Common myeloid progenitor, CD34-positive (primary cell): ENCODE measurements around the gene WASF2.
A peak's percentile ranks its signal among the peaks of the same experiment; 100 is the strongest.

ENCODE experiments used
- CTCF ChIA-PET: fragments of 350-600 bp; sonication (Branson Sonifier 250); formaldehyde crosslinking; loops from one replicate; lab custom pipeline; 2021; ENCODE audit warnings: antibody characterized with exemption; lab: Charles Lee
- POLR2A ChIA-PET: fragments of 350-600 bp; sonication (Branson Sonifier 250); formaldehyde crosslinking; loops from one replicate; lab custom pipeline; 2021; ENCODE audit warnings: antibody characterized with exemption; lab: Charles Lee
- DNase-seq, 3 donors: peaks; one replicate each; pipeline versions ENCODE4 v3.0.0 to v3.0.0-alpha.2; 2013
- H3K27ac ChIP-seq, 2 experiments: 1 replicate in 1 of 2; 2 replicates in 1 of 2; pipeline ENCODE4 v1.7.0; 2013; ENCODE audit warnings: inconsistent platforms in 2 of 2, low read length in 2 of 2, mild to moderate bottlenecking in 2 of 2, low read depth in 1 of 2, moderate library complexity in 1 of 2; ENCODE audit not compliant: severe bottlenecking in 2 of 2, insufficient read depth in 1 of 2, poor library complexity in 1 of 2
- H3K27me3 ChIP-seq, 5 experiments: replicated peaks in 2 of 5; 1 replicate in 3 of 5; 2 replicates in 2 of 5; pipeline versions ENCODE4 v1.6.1 to v1.7.0; 2013; ENCODE audit warnings: low read length in 4 of 5, mild to moderate bottlenecking in 2 of 5, moderate library complexity in 2 of 5, inconsistent platforms in 1 of 5; ENCODE audit not compliant: insufficient read depth in 5 of 5, control insufficient read depth in 4 of 5
- H3K36me3 ChIP-seq, 4 experiments: 1 replicate in 2 of 4; 2 replicates in 2 of 4; pipeline versions ENCODE4 v1.6.1 to v1.7.0; 2013; ENCODE audit warnings: low read length in 3 of 4, control low read depth in 1 of 4, mild to moderate bottlenecking in 1 of 4; ENCODE audit not compliant: control insufficient read depth in 4 of 4, insufficient read depth in 4 of 4
- H3K4me1 ChIP-seq, 4 experiments: 1 replicate in 3 of 4; 2 replicates in 1 of 4; pipeline versions ENCODE4 v1.6.1 to v1.7.1; 2013; ENCODE audit warnings: low read length in 3 of 4, mild to moderate bottlenecking in 3 of 4, control low read depth in 1 of 4, inconsistent platforms in 1 of 4, moderate library complexity in 1 of 4; ENCODE audit not compliant: control insufficient read depth in 4 of 4, insufficient read depth in 4 of 4; ENCODE audit errors: control extremely low read depth in 1 of 4
- H3K4me3 ChIP-seq, 7 experiments: 1 replicate in 4 of 7; 2 replicates in 3 of 7; pipeline versions ENCODE4 v1.5.1 to v1.7.0; 2013; ENCODE audit warnings: mild to moderate bottlenecking in 7 of 7, low read length in 6 of 7, moderate library complexity in 6 of 7, inconsistent platforms in 2 of 7, low read depth in 2 of 7, control low read depth in 1 of 7; ENCODE audit not compliant: insufficient read depth in 4 of 7, control insufficient read depth in 1 of 7; ENCODE audit errors: extremely low read depth in 1 of 7
- H3K9me3 ChIP-seq, 5 experiments: 1 replicate in 4 of 5; 2 replicates in 1 of 5; pipeline versions ENCODE4 v1.6.1 to v1.7.1; 2013; ENCODE audit warnings: low read length in 4 of 5, mild to moderate bottlenecking in 2 of 5, inconsistent platforms in 1 of 5, low read depth in 1 of 5, moderate library complexity in 1 of 5; ENCODE audit not compliant: control insufficient read depth in 4 of 5, insufficient read depth in 2 of 5; ENCODE audit errors: control extremely low read depth in 1 of 5
- WGBS: methylation state at CpG from one replicate; pipeline ENCODE4 v1.1.5; 2013; ENCODE audit not compliant: insufficient coverage; 5-methylcytosine and 5-hydroxymethylcytosine counted together

The WASF2 gene

GRCh38 chr1:27417713-27418112 is 72.3 kb downstream of the WASF2 start:
- WGBS = 93% methylated on average over 2 of the region's 3 CpGs
- peak overlapping the region in 1 of 2 experiments; percentile 17 for H3K27ac ChIP-seq
- H3K9me3 ChIP-seq = no peaks in the 10 kb centered on the region
- CTCF ChIA-PET = interaction anchor here (1.1 to 13.5 kb wide), 6 partner anchors 9 to 227 kb away, joined by 3 to 119 read pairs (median 5); no protein-coding TSS in a partner anchor
- H3K36me3 ChIP-seq = peaks cover 26 to 60% (median 44%) of the 10 kb centered on the region in 4 experiments
- DNase-seq = no peak
- POLR2A ChIA-PET = interaction anchor here (0.6 kb wide), 1 partner anchor 13 kb away, joined by 3 read pairs; no protein-coding TSS in a partner anchor
- peaks cover 4 to 36% (median 19%) of the 10 kb centered on the region in 4 experiments for H3K4me1 ChIP-seq
- no peaks in the 10 kb centered on the region for H3K27me3 ChIP-seq
- no peak overlapping the region for H3K4me3 ChIP-seq

- peaks cover 35 to 71% (median 53%) of the 10 kb centered on the region in 4 experiments for H3K36me3 ChIP-seq
- no peaks in the 10 kb centered on the region for H3K27me3 ChIP-seq
- H3K4me3 ChIP-seq = no peak overlapping the region
- peak; percentile 84 to 93 (median 92) for DNase-seq
- no peaks in the 10 kb centered on the region for H3K9me3 ChIP-seq
- 50% methylated on average over 1 of the region's 3 CpGs for WGBS
- ChIA-PET CTCF (interaction anchor here (0.7 to 13.5 kb wide), 25 partner anchors 10 to 276 kb away, joined by 3 to 119 read pairs (median 5); partner anchors contain the start of gene AHDC1), POLR2A (interaction anchor here (0.6 kb wide), 1 partner anchor 13 kb away, joined by 12 read pairs; no protein-coding TSS in a partner anchor)
- peaks cover 4 to 29% (median 14%) of the 10 kb centered on the region in 4 experiments for H3K4me1 ChIP-seq
- peak overlapping the region in 1 of 2 experiments; percentile 17 for H3K27ac ChIP-seq
Observed at GRCh38 chr1:27416387-27417111, 73.4 kb downstream of the WASF2 start.

- Histone ChIP-seq H3K4me3 (no peak overlapping the region), H3K27me3 (no peaks in the 10 kb centered on the region), H3K9me3 (no peaks in the 10 kb centered on the region), H3K36me3 (peaks cover 51 to 94% (median 70%) of the 10 kb centered on the region in 4 experiments), H3K4me1 (peaks cover 4 to 19% (median 11%) of the 10 kb centered on the region in 4 experiments), H3K27ac (no peak overlapping the region)
- WGBS = no CpG with 5 or more reads among the region's 1 CpG
- POLR2A ChIA-PET = no interaction called here
- DNase-seq = no peak
- CTCF ChIA-PET = interaction anchor here (0.6 to 13.5 kb wide), 12 partner anchors 11 to 192 kb away, joined by 3 to 119 read pairs (median 4); partner anchors contain the start of genes AHDC1, SYTL1 and WASF2
Observed at GRCh38 chr1:27414091-27414490, 75.9 kb downstream of the WASF2 start.

- Histone ChIP-seq H3K27me3 (no peaks in the 10 kb centered on the region), H3K27ac (no peak overlapping the region), H3K9me3 (no peaks in the 10 kb centered on the region), H3K4me1 (peaks cover 4 to 18% (median 11%) of the 10 kb centered on the region in 4 experiments), H3K4me3 (no peak overlapping the region), H3K36me3 (peaks cover 52 to 94% (median 74%) of the 10 kb centered on the region in 4 experiments)
- CTCF ChIA-PET = interaction anchor here (0.8 to 13.5 kb wide), 8 partner anchors 10 to 249 kb away, joined by 3 to 119 read pairs (median 10); partner anchors contain the start of gene AHDC1
- POLR2A ChIA-PET = no interaction called here
- WGBS = 89% methylated on average over 3 of the region's 4 CpGs
- DNase-seq = no peak
Observed at GRCh38 chr1:27413004-27413403, 77.0 kb downstream of the WASF2 start.

GRCh38 chr1:27412502-27412901 is 77.5 kb downstream of the WASF2 start:
- POLR2A ChIA-PET = no interaction called here
- WGBS = 100% methylated on average over 1 of the region's 4 CpGs

GRCh38 chr1:27410709-27411108 is 79.3 kb downstream of the WASF2 start:
- ChIA-PET CTCF (interaction anchor here (1.2 to 13.5 kb wide), 5 partner anchors 9 to 209 kb away, joined by 3 to 119 read pairs (median 6); partner anchors contain the start of gene AHDC1), POLR2A (interaction anchor here (0.8 kb wide), 1 partner anchor 25 kb away, joined by 3 read pairs; no protein-coding TSS in a partner anchor)
- 95% methylated on average over 2 of the region's 2 CpGs for WGBS
- Histone ChIP-seq H3K4me1 (peaks cover 0 to 14% (median 10%) of the 10 kb centered on the region in 4 experiments), H3K9me3 (no peaks in the 10 kb centered on the region), H3K27ac (no peak overlapping the region), H3K27me3 (no peaks in the 10 kb centered on the region), H3K36me3 (peaks cover 48 to 93% (median 79%) of the 10 kb centered on the region in 4 experiments), H3K4me3 (no peak overlapping the region)
- DNase-seq = no peak

More at GRCh38 chr1:27412502-27412901, 77.5 kb downstream of the WASF2 start:
- peaks cover 3 to 17% (median 12%) of the 10 kb centered on the region in 4 experiments for H3K4me1 ChIP-seq
- H3K4me3 ChIP-seq = no peak overlapping the region
- H3K9me3 ChIP-seq = no peaks in the 10 kb centered on the region
- H3K27me3 ChIP-seq = no peaks in the 10 kb centered on the region
- peaks cover 52 to 94% (median 77%) of the 10 kb centered on the region in 4 experiments for H3K36me3 ChIP-seq
- CTCF ChIA-PET = interaction anchor here (0.8 to 13.5 kb wide), 7 partner anchors 10 to 250 kb away, joined by 3 to 119 read pairs (median 10); partner anchors contain the start of gene AHDC1
- DNase-seq = no peak
- H3K27ac ChIP-seq = no peak overlapping the region
